Common myeloid progenitor, CD34-positive (primary cell): ENCODE measurements around the gene UBE2O.

Experiments
- CTCF ChIA-PET: fragments of 350-600 bp; sonication (Branson Sonifier 250); formaldehyde crosslinking; loops from one replicate; lab custom pipeline; 2021; ENCODE audit warnings: antibody characterized with exemption; lab: Charles Lee
- POLR2A ChIA-PET: fragments of 350-600 bp; sonication (Branson Sonifier 250); formaldehyde crosslinking; loops from one replicate; lab custom pipeline; 2021; ENCODE audit warnings: antibody characterized with exemption; lab: Charles Lee
- DNase-seq, 3 donors: peaks; one replicate each; pipeline versions ENCODE4 v3.0.0 to v3.0.0-alpha.2; 2013
- H3K27ac ChIP-seq, 2 experiments: 1 replicate in 1 of 2; 2 replicates in 1 of 2; pipeline ENCODE4 v1.7.0; 2013; ENCODE audit warnings: inconsistent platforms in 2 of 2, low read length in 2 of 2, mild to moderate bottlenecking in 2 of 2, low read depth in 1 of 2, moderate library complexity in 1 of 2; ENCODE audit not compliant: severe bottlenecking in 2 of 2, insufficient read depth in 1 of 2, poor library complexity in 1 of 2
- H3K27me3 ChIP-seq, 5 experiments: replicated peaks in 2 of 5; 1 replicate in 3 of 5; 2 replicates in 2 of 5; pipeline versions ENCODE4 v1.6.1 to v1.7.0; 2013; ENCODE audit warnings: low read length in 4 of 5, mild to moderate bottlenecking in 2 of 5, moderate library complexity in 2 of 5, inconsistent platforms in 1 of 5; ENCODE audit not compliant: insufficient read depth in 5 of 5, control insufficient read depth in 4 of 5
- H3K36me3 ChIP-seq, 4 experiments: 1 replicate in 2 of 4; 2 replicates in 2 of 4; pipeline versions ENCODE4 v1.6.1 to v1.7.0; 2013; ENCODE audit warnings: low read length in 3 of 4, control low read depth in 1 of 4, mild to moderate bottlenecking in 1 of 4; ENCODE audit not compliant: control insufficient read depth in 4 of 4, insufficient read depth in 4 of 4
- H3K4me1 ChIP-seq, 4 experiments: 1 replicate in 3 of 4; 2 replicates in 1 of 4; pipeline versions ENCODE4 v1.6.1 to v1.7.1; 2013; ENCODE audit warnings: low read length in 3 of 4, mild to moderate bottlenecking in 3 of 4, control low read depth in 1 of 4, inconsistent platforms in 1 of 4, moderate library complexity in 1 of 4; ENCODE audit not compliant: control insufficient read depth in 4 of 4, insufficient read depth in 4 of 4; ENCODE audit errors: control extremely low read depth in 1 of 4
- H3K4me3 ChIP-seq, 7 experiments: 1 replicate in 4 of 7; 2 replicates in 3 of 7; pipeline versions ENCODE4 v1.5.1 to v1.7.0; 2013; ENCODE audit warnings: mild to moderate bottlenecking in 7 of 7, low read length in 6 of 7, moderate library complexity in 6 of 7, inconsistent platforms in 2 of 7, low read depth in 2 of 7, control low read depth in 1 of 7; ENCODE audit not compliant: insufficient read depth in 4 of 7, control insufficient read depth in 1 of 7; ENCODE audit errors: extremely low read depth in 1 of 7
- H3K9me3 ChIP-seq, 5 experiments: 1 replicate in 4 of 5; 2 replicates in 1 of 5; pipeline versions ENCODE4 v1.6.1 to v1.7.1; 2013; ENCODE audit warnings: low read length in 4 of 5, mild to moderate bottlenecking in 2 of 5, inconsistent platforms in 1 of 5, low read depth in 1 of 5, moderate library complexity in 1 of 5; ENCODE audit not compliant: control insufficient read depth in 4 of 5, insufficient read depth in 2 of 5; ENCODE audit errors: control extremely low read depth in 1 of 5
- WGBS: methylation state at CpG from one replicate; pipeline ENCODE4 v1.1.5; 2013; ENCODE audit not compliant: insufficient coverage; 5-methylcytosine and 5-hydroxymethylcytosine counted together

UBE2O gene

DNA sequence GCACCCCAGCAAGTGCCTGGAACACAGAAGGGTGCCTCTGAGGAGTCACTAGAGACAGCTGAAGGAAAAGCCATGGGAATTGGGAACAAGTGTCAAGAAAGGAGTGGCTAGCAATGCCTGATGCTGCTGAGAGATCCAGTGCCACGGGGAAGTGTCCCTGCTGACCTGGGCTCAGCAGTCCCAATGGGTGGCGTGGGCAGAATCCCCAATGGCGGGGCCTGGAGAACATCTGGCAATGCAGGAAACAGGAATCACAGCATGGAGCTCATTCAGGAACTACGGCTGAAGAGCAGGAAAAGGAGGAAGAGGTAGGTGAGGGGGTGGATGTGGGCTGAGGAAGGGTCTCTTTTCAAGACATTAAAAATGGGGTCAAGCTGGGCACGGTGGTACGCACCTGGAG lies 30.1 kb downstream of the UBE2O start:
- WGBS, result 100% methylated on average over 6 of the region's 6 CpGs
- no peak for DNase-seq
- no peak overlapping the region for H3K4me3 ChIP-seq
- H3K36me3 ChIP-seq, result peaks cover 0 to 16% (median 3%) of the 10 kb centered on the region in 4 experiments
- CTCF ChIA-PET, result interaction anchor here (0.6 to 2.0 kb wide), 5 partner anchors 12 to 133 kb away, joined by 3 to 9 read pairs (median 3); no protein-coding TSS in a partner anchor
- POLR2A ChIA-PET, result interaction anchor here (0.6 kb wide), 1 partner anchor 92 kb away, joined by 4 read pairs; no protein-coding TSS in a partner anchor
- peaks cover 0 to 14% (median 2%) of the 10 kb centered on the region in 4 experiments for H3K4me1 ChIP-seq
- peaks cover 0 to 4% (median 0%) of the 10 kb centered on the region in 5 experiments for H3K9me3 ChIP-seq
- H3K27me3 ChIP-seq, result no peaks in the 10 kb centered on the region
- no peak overlapping the region for H3K27ac ChIP-seq

DNA sequence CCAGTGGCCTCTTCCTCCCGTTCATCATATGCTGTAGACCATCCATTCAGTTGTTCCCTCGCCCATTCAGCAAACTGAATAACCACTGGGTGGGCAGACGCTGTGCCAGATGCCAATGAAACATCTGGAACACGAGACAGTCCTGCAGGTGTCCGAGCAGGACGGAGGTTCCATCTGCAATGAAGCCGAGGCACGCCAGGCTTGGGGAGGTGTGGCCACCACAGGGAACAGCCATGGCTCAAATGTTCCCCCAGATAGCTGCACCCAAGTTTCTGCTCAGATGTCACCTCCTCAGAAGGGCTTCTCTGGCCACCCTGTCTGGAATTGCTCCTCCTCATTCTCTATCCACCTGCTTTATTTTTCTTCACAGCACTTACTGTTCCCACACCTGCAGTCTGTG lies 30.5 kb downstream of the UBE2O start:
- Histone ChIP-seq H3K4me1 (peaks cover 0 to 9% (median under 1%) of the 10 kb centered on the region in 4 experiments), H3K27ac (no peak overlapping the region), H3K4me3 (no peak overlapping the region), H3K9me3 (peaks cover 0 to 4% (median 0%) of the 10 kb centered on the region in 5 experiments), H3K36me3 (peaks cover 0 to 18% (median 3%) of the 10 kb centered on the region in 4 experiments), H3K27me3 (no peaks in the 10 kb centered on the region)
- no peak for DNase-seq
- 97% methylated on average over 7 of the region's 8 CpGs for WGBS
- POLR2A ChIA-PET, result interaction anchor here (0.6 kb wide), 1 partner anchor 92 kb away, joined by 4 read pairs; no protein-coding TSS in a partner anchor
- CTCF ChIA-PET, result interaction anchor here (0.6 to 2.0 kb wide), 4 partner anchors 12 to 82 kb away, joined by 3 to 9 read pairs (median 4); no protein-coding TSS in a partner anchor

DNA sequence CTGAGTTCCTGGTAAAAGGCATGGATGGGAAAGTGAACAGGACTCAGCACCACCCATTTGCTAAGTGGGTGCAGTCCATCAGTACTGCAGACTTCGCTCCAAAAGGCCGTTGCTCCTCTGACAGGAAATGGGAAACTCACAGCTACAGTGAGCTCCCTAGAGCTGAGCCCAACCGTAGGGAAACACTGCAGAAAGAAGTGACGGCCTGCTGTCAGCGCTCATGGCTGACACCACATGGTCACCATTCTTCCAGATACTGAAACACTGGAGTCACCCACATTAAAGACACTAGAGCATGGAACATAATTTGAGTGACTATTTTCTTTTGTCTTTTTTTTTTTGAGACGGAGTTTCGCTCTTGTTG lies 31.9 kb downstream of the UBE2O start:
- H3K27ac ChIP-seq, result no peak overlapping the region
- peaks cover 0 to 21% (median 3%) of the 10 kb centered on the region in 4 experiments for H3K36me3 ChIP-seq
- ChIA-PET CTCF (interaction anchor here (1.0 to 1.5 kb wide), 3 partner anchors 13 to 37 kb away, joined by 3 read pairs; no protein-coding TSS in a partner anchor), POLR2A (no interaction called here)
- no peak for DNase-seq
- no peaks in the 10 kb centered on the region for H3K27me3 ChIP-seq
- H3K9me3 ChIP-seq, result peaks cover 0 to 4% (median 0%) of the 10 kb centered on the region in 5 experiments
- H3K4me3 ChIP-seq, result no peak overlapping the region
- peaks cover 0 to 3% (median 0%) of the 10 kb centered on the region in 4 experiments for H3K4me1 ChIP-seq
- 100% methylated on average over 2 of the region's 7 CpGs for WGBS

DNA sequence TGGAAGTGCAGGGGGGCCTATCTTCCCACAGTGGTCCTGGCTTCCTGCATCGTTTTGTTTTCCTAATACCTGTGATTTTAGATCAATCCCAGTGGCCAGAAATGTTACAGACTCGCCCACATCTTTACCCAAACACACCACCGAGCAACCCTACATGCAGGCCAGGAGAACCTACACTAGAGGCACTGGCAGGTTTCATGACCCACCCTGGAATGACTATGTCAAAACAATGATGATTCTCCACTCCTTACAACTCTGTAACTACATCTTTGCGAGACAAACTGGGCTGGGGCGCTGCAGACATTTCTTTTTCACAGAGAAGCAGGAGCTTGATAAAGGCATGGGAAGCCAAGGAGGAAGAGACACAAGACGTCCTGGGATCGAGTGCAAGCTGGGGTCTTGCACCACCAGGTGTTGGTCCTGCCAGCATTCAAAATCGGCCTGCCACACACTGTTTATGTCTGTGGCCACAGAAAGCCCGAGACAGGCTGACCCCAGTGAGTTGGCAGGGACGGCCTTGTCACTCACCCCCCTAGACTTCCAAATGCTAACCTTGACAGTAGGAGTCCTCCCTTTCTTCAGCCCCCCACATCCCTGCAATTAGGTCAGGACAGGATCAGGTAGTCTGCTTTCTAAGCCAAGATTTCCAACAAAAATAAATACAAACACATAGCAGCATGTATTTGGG lies 32.5 kb downstream of the UBE2O start:
- Histone ChIP-seq H3K36me3 (peaks cover 0 to 21% (median 3%) of the 10 kb centered on the region in 4 experiments), H3K27ac (no peak overlapping the region), H3K4me3 (no peak overlapping the region), H3K9me3 (peaks cover 0 to 4% (median 0%) of the 10 kb centered on the region in 5 experiments), H3K4me1 (peaks cover 0 to 3% (median 0%) of the 10 kb centered on the region in 4 experiments), H3K27me3 (no peaks in the 10 kb centered on the region)
- no peak for DNase-seq
- ChIA-PET CTCF (interaction anchor here (1.0 to 1.5 kb wide), 5 partner anchors 10 to 37 kb away, joined by 3 to 4 read pairs (median 3); no protein-coding TSS in a partner anchor), POLR2A (no interaction called here)
- 95% methylated on average over 10 of the region's 10 CpGs for WGBS

DNA sequence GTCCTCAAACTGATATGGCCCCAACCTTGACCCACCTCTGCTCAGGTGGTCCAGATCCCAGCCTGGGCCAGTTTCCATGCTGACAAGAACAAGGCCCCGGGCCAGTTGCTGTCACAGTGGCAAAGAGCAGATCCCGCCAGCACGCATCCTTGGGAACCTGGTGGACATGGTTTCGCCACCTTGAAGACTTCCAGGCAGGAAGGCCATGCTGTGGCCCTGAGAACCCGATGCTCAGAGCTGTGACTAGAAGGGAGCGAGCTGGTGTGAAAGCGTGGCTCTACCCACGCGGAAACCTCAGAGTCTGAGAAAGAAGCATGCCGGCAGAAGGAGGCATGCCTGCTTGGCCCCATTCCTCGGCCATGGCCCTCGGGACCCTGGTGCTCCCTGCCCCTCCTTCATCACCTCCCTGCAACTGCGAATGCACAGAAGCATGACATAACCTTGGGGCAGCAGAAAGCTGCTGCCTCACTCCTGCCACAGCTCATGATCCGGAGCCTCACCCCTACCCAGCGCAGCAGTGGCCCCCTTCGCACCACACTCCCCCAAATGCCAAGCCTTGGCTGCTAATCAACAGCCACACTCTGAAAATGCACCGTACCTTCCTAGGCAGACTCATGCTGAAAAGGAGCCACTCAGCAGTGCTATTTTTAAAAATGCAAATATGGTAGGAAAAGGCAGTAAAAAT lies 33.2 kb downstream of the UBE2O start:
- Histone ChIP-seq H3K9me3 (peaks cover 0 to 4% (median 0%) of the 10 kb centered on the region in 5 experiments), H3K27me3 (no peaks in the 10 kb centered on the region), H3K4me1 (peaks cover 0 to 8% (median 7%) of the 10 kb centered on the region in 4 experiments), H3K27ac (no peak overlapping the region), H3K36me3 (peaks cover 0 to 21% (median 3%) of the 10 kb centered on the region in 4 experiments), H3K4me3 (no peak overlapping the region)
- DNase-seq, result peak in 1 of 3 donors; percentile 26
- ChIA-PET POLR2A (no interaction called here), CTCF (interaction anchor here (1.0 to 1.8 kb wide), 5 partner anchors 9 to 38 kb away, joined by 3 to 7 read pairs (median 3); no protein-coding TSS in a partner anchor)
- WGBS, result 97% methylated on average over 16 of the region's 17 CpGs

DNA sequence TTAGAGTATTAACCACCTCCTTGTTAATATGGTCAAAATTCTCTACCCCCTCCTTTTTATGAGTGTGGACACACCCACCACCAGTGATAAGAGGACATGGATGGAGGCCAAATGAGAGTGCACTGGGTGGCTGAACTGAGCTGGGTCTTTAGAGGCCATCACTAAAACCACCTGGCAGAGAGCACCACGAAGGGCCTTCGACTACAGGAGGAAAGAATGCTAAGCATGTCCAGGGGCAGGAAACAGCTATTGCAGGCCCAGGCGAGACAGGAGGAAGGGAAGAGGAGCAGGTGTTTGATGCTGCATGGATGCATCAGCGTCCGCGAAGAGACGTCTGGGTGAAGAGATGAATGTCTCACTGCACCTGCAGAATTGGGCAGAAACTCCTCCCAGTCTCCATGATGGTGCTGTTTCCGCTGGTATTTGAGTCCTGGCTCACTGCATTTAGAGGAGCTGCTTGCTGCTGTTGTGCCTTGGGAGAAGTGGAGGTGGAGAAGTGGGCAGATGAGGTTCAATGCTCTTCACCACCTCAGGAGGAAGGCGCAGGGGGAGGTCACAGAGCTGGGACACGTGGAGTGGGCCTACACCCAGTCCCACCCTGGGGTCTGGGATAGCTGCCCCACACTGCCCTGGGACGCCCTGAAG lies 35.3 kb downstream of the UBE2O start:
- CTCF ChIA-PET, result interaction anchor here (0.9 to 2.8 kb wide), 5 partner anchors 9 to 47 kb away, joined by 3 to 10 read pairs (median 5); no protein-coding TSS in a partner anchor
- Histone ChIP-seq H3K4me1 (peaks cover 0 to 15% (median 13%) of the 10 kb centered on the region in 4 experiments), H3K36me3 (peaks cover 0 to 24% (median 3%) of the 10 kb centered on the region in 4 experiments), H3K27me3 (no peaks in the 10 kb centered on the region), H3K4me3 (no peak overlapping the region), H3K9me3 (peaks cover 0 to 4% (median 0%) of the 10 kb centered on the region in 5 experiments), H3K27ac (no peak overlapping the region)
- WGBS, result 92% methylated on average over 6 of the region's 11 CpGs
- DNase-seq, result no peak
- POLR2A ChIA-PET, result no interaction called here
